H9 (cell line): ENCODE results near the gene CDH16. TPM values are rescaled to one million over a fixed set of nuclear protein-coding genes. Genes with fewer than 3 reads are reported as not detected.

Experiments
- DNase-seq: peaks from one replicate; pipeline ENCODE4 v3.0.0-alpha.2; 2017
- H2AFZ ChIP-seq: one replicate; pipeline ENCODE4 v1.6.1; 2013; ENCODE audit warnings: mild to moderate bottlenecking, low read length, control low read depth, moderate library complexity
- H2AK5ac ChIP-seq: 2 replicates; pipeline ENCODE4 v1.6.1; 2013; ENCODE audit warnings: low read length, control low read depth, mixed read lengths; ENCODE audit not compliant: insufficient read length
- H2BK120ac ChIP-seq: one replicate; pipeline ENCODE4 v1.6.1; 2013; ENCODE audit warnings: low read depth, mild to moderate bottlenecking, low read length, control low read depth, inconsistent platforms; ENCODE audit not compliant: poor library complexity, severe bottlenecking
- H2BK12ac ChIP-seq: 2 replicates; pipeline ENCODE4 v1.6.1; 2013; ENCODE audit warnings: low read length, control low read depth, mixed read lengths, low read depth; ENCODE audit not compliant: insufficient read length
- H2BK15ac ChIP-seq: 2 replicates; pipeline ENCODE4 v1.6.1; 2013; ENCODE audit warnings: low read depth, low read length, control low read depth
- H2BK20ac ChIP-seq: one replicate; pipeline ENCODE4 v1.6.1; 2013; ENCODE audit warnings: low read depth, mild to moderate bottlenecking, low read length, control low read depth, inconsistent platforms; ENCODE audit not compliant: poor library complexity, severe bottlenecking
- H2BK5ac ChIP-seq: 2 replicates; pipeline ENCODE4 v1.6.1; 2013; ENCODE audit warnings: low read length, control low read depth, mixed read lengths; ENCODE audit not compliant: insufficient read length
- H3K14ac ChIP-seq: 2 replicates; pipeline ENCODE4 v1.6.1; 2013; ENCODE audit warnings: low read length, control low read depth; ENCODE audit not compliant: insufficient read depth
- H3K18ac ChIP-seq: 2 replicates; pipeline ENCODE4 v1.6.1; 2013; ENCODE audit warnings: low read depth, mild to moderate bottlenecking, mixed read lengths, low read length, control low read depth; ENCODE audit not compliant: insufficient read length
- H3K23ac ChIP-seq: 2 replicates; pipeline ENCODE4 v1.6.1; 2013; ENCODE audit warnings: low read length, control low read depth, mixed read lengths, low read depth; ENCODE audit not compliant: insufficient read length
- H3K23me2 ChIP-seq: 2 replicates; pipeline ENCODE4 v1.6.1; 2013; ENCODE audit warnings: low read depth, mild to moderate bottlenecking, mixed read lengths, low read length, control low read depth; ENCODE audit not compliant: insufficient read length, poor library complexity, severe bottlenecking
- H3K27ac ChIP-seq: 2 replicates; pipeline ENCODE4 v1.5.1; 2013; ENCODE audit warnings: low read length, control low read depth, mixed read lengths, low read depth; ENCODE audit not compliant: insufficient read length
- H3K27me3 ChIP-seq: 2 replicates; pipeline ENCODE4 v1.6.1; 2013; ENCODE audit warnings: low read length, control low read depth, inconsistent platforms; ENCODE audit not compliant: insufficient read depth
- H3K4ac ChIP-seq: 2 replicates; pipeline ENCODE4 v1.6.1; 2013; ENCODE audit warnings: low read depth, mild to moderate bottlenecking, control low read depth, inconsistent platforms, low read length, moderate library complexity
- H3K4me1 ChIP-seq: 2 replicates; pipeline ENCODE4 v1.6.1; 2013; ENCODE audit warnings: low read length, control low read depth, inconsistent platforms; ENCODE audit not compliant: insufficient read depth
- H3K4me2 ChIP-seq: 2 replicates; pipeline ENCODE4 v1.6.1; 2013; ENCODE audit warnings: low read length, control low read depth, mixed read lengths; ENCODE audit not compliant: insufficient read length, insufficient read depth
- H3K56ac ChIP-seq: 2 replicates; pipeline ENCODE4 v1.6.1; 2013; ENCODE audit warnings: low read depth, mild to moderate bottlenecking, mixed read lengths, low read length, control low read depth; ENCODE audit not compliant: insufficient read length
- H3K79me1 ChIP-seq: 2 replicates; pipeline ENCODE4 v1.6.1; 2013; ENCODE audit warnings: low read depth, mild to moderate bottlenecking, moderate library complexity, low read length, control low read depth, inconsistent platforms; ENCODE audit not compliant: insufficient read depth, poor library complexity, severe bottlenecking
- H3K79me2 ChIP-seq: 2 replicates; pipeline ENCODE4 v1.6.1; 2013; ENCODE audit warnings: low read length, control low read depth, inconsistent platforms; ENCODE audit not compliant: insufficient read depth
- H3K9ac ChIP-seq: 2 replicates; pipeline ENCODE4 v1.6.1; 2013; ENCODE audit warnings: low read length, control low read depth, mixed read lengths; ENCODE audit not compliant: insufficient read length; ENCODE audit errors: extremely low read depth
- H3K9me3 ChIP-seq: one replicate; pipeline ENCODE4 v1.6.1; 2013; ENCODE audit warnings: low read depth, low read length, inconsistent platforms; ENCODE audit not compliant: control insufficient read depth
- H3T11ph ChIP-seq: one replicate; pipeline ENCODE4 v1.6.1; 2013; ENCODE audit warnings: mild to moderate bottlenecking, low read length, control low read depth, inconsistent platforms
- H4K20me1 ChIP-seq: one replicate; pipeline ENCODE4 v1.6.1; 2013; ENCODE audit not compliant: control insufficient read depth, insufficient read length, insufficient read depth
- H4K5ac ChIP-seq: 2 replicates; pipeline ENCODE4 v1.6.1; 2013; ENCODE audit warnings: low read depth, mild to moderate bottlenecking, mixed read lengths, low read length, control low read depth; ENCODE audit not compliant: insufficient read length
- H4K8ac ChIP-seq: replicated peaks from 2 replicates; pipeline ENCODE4 v1.6.1; 2013; ENCODE audit warnings: low read length, control low read depth, mixed read lengths, low read depth; ENCODE audit not compliant: insufficient read length
- H4K91ac ChIP-seq: 2 replicates; pipeline ENCODE4 v1.6.1; 2013; ENCODE audit warnings: low read depth, mild to moderate bottlenecking, moderate library complexity, mixed read lengths, low read length, control low read depth; ENCODE audit not compliant: insufficient read length
- H3K27ac Mint-ChIP-seq, 3 experiments: 2 replicates in 2 of 3; 3 replicates in 1 of 3; pipeline ENCODE4 v1.8.0; 2020 to 2021; ENCODE audit warnings: mixed read lengths in 3 of 3, mild to moderate bottlenecking in 1 of 3, moderate library complexity in 1 of 3
- H3K27me3 Mint-ChIP-seq: 2 replicates; pipeline ENCODE4 v1.8.0; 2021; ENCODE audit warnings: low read depth, mild to moderate bottlenecking, moderate library complexity, mixed read lengths
- H3K36me3 Mint-ChIP-seq, 3 experiments: 2 replicates in 2 of 3; 3 replicates in 1 of 3; pipeline ENCODE4 v1.8.0; 2020 to 2021; ENCODE audit warnings: low read depth in 3 of 3, mixed read lengths in 3 of 3; ENCODE audit not compliant: insufficient read depth in 1 of 3
- H3K4me1 Mint-ChIP-seq, 2 experiments: 2 replicates each; pipeline ENCODE4 v1.8.0; 2020; ENCODE audit warnings: mixed read lengths in 2 of 2
- H3K4me3 Mint-ChIP-seq, 2 experiments: 2 replicates in 1 of 2; 3 replicates in 1 of 2; pipeline ENCODE4 v1.8.0; 2020 to 2021; ENCODE audit warnings: mild to moderate bottlenecking in 2 of 2, mixed read lengths in 2 of 2, moderate library complexity in 1 of 2
- H3K9me3 Mint-ChIP-seq, 2 experiments: 2 replicates in 1 of 2; 3 replicates in 1 of 2; pipeline ENCODE4 v1.8.0; 2020; ENCODE audit warnings: mild to moderate bottlenecking in 2 of 2, mixed read lengths in 2 of 2, moderate library complexity in 1 of 2
- WGBS: extraction: QIAGEN DNeasy Blood & Tissue Kit; methylation state at CpG from one replicate; pipeline ENCODE4 v1.1.7; 2013; ENCODE audit warnings: missing lambda C conversion rate, low lambda C conversion rate, mixed read lengths; ENCODE audit not compliant: insufficient read length; ENCODE audit errors: extremely low coverage; 5-methylcytosine and 5-hydroxymethylcytosine counted together
- total RNA-seq: library from RNA; stranded (reverse); gene quantifications from 2 replicates; pipeline ENCODE4 v1.2.1, GENCODE V29; 2021
- TF ChIP-seq, protein P1 (sequence below): fragments of 200-600 bp; sonication (generic); conservative IDR thresholded peaks from 3 replicates; pipeline ENCODE4 v1.8.0; 2021; ENCODE audit warnings: antibody characterized with exemption, mild to moderate bottlenecking

The CDH16 gene
- total RNA-seq, 1 experiment from 2014 or later = not detected

GRCh38 chr16:66930189-66930588, 11.5 kb upstream of the CDH16 start:
- Histone ChIP-seq H4K5ac (no peak overlapping the region), H3K23me2 (peaks cover 18% of the 10 kb centered on the region), H3K18ac (no peak overlapping the region), H3K27ac (no peak overlapping the region), H2BK5ac (no peak overlapping the region), H2AK5ac (no peak overlapping the region), H3K4me2 (no peak overlapping the region), H3K79me2 (no peaks in the 10 kb centered on the region), H3K9me3 (no peaks in the 10 kb centered on the region), H4K91ac (no peak overlapping the region), H3K79me1 (no peaks in the 10 kb centered on the region), H3K4ac (no peak overlapping the region), H3K14ac (no peak overlapping the region), H3K27me3 (peaks cover 12% of the 10 kb centered on the region; the same call in 1 of the 2 replicates), H2BK120ac (no peak overlapping the region), H3K56ac (no peak overlapping the region), H3K9ac (no peak overlapping the region), H4K8ac (no peak overlapping the region), H2BK15ac (no peak overlapping the region), H2AFZ (no peak overlapping the region), H4K20me1 (no peaks in the 10 kb centered on the region), H2BK20ac (no peak overlapping the region), H3K23ac (no peak overlapping the region), H3K4me1 (no peaks in the 10 kb centered on the region), H2BK12ac (no peak overlapping the region), H3T11ph (no peak overlapping the region)
- TF ChIP-seq, protein P1, sequence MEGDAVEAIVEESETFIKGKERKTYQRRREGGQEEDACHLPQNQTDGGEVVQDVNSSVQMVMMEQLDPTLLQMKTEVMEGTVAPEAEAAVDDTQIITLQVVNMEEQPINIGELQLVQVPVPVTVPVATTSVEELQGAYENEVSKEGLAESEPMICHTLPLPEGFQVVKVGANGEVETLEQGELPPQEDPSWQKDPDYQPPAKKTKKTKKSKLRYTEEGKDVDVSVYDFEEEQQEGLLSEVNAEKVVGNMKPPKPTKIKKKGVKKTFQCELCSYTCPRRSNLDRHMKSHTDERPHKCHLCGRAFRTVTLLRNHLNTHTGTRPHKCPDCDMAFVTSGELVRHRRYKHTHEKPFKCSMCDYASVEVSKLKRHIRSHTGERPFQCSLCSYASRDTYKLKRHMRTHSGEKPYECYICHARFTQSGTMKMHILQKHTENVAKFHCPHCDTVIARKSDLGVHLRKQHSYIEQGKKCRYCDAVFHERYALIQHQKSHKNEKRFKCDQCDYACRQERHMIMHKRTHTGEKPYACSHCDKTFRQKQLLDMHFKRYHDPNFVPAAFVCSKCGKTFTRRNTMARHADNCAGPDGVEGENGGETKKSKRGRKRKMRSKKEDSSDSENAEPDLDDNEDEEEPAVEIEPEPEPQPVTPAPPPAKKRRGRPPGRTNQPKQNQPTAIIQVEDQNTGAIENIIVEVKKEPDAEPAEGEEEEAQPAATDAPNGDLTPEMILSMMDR = no peak
- Mint-ChIP-seq H3K27me3 (peaks cover 32% of the 10 kb centered on the region), H3K36me3 (peaks cover 3 to 15% (median 5%) of the 10 kb centered on the region in 3 experiments), H3K4me3 (no peak overlapping the region), H3K27ac (no peak overlapping the region), H3K4me1 (peaks cover 24 to 33% of the 10 kb centered on the region in 2 experiments), H3K9me3 (no peaks in the 10 kb centered on the region)
- WGBS = no CpG with 5 or more reads among the region's 4 CpGs
- DNase-seq = no peak
